MM.1S (cell line): ENCODE data around the gene ESYT3.

Experiments
- DNase-seq: peaks from one replicate; pipeline ENCODE4 v3.0.0-alpha.2; 2015
- H2AFZ ChIP-seq: fragments of 300-600 bp; sonication (generic); 2 replicates; pipeline ENCODE4 v1.6.0; 2016; ENCODE audit warnings: antibody characterized with exemption, low read length
- H3F3A ChIP-seq: fragments of 300-600 bp; sonication (generic); 2 replicates; pipeline ENCODE4 v1.6.1; 2016; ENCODE audit warnings: mild to moderate bottlenecking, antibody characterized with exemption, low read length, moderate library complexity, mixed read lengths; ENCODE audit not compliant: insufficient read depth
- H3K27ac ChIP-seq: fragments of 300-600 bp; sonication (generic); 2 replicates; pipeline ENCODE4 v1.5.1; 2016; ENCODE audit warnings: mild to moderate bottlenecking, low read length
- H3K27me3 ChIP-seq: fragments of 300-600 bp; sonication (generic); replicated peaks from 2 replicates; pipeline ENCODE4 v1.6.0; 2016; ENCODE audit warnings: low read length; ENCODE audit not compliant: insufficient read depth
- H3K36me3 ChIP-seq: fragments of 300-600 bp; sonication (generic); replicated peaks from 2 replicates; pipeline ENCODE4 v1.6.1; 2016; ENCODE audit warnings: mild to moderate bottlenecking, low read length, mixed read lengths; ENCODE audit not compliant: insufficient read depth
- H3K4me1 ChIP-seq: fragments of 300-600 bp; sonication (generic); 2 replicates; pipeline ENCODE4 v1.6.1; 2016; ENCODE audit warnings: low read length, mixed read lengths
- H3K4me2 ChIP-seq: fragments of 300-600 bp; sonication (generic); 2 replicates; pipeline ENCODE4 v1.6.0; 2016; ENCODE audit warnings: low read depth, low read length
- H3K4me3 ChIP-seq: fragments of 300-600 bp; sonication (generic); 2 replicates; pipeline ENCODE4 v1.5.1; 2016; ENCODE audit warnings: low read length, mixed read lengths
- H3K79me2 ChIP-seq: fragments of 300-600 bp; sonication (generic); 2 replicates; pipeline ENCODE4 v1.6.1; 2016; ENCODE audit warnings: mixed run types, low read length, mixed read lengths
- H3K9ac ChIP-seq: fragments of 300-600 bp; sonication (generic); 2 replicates; pipeline ENCODE4 v1.6.1; 2016; ENCODE audit warnings: low read length, mixed read lengths
- H3K9me2 ChIP-seq: fragments of 300-600 bp; sonication (generic); replicated peaks from 2 replicates; pipeline ENCODE4 v1.6.1; 2016; ENCODE audit warnings: mild to moderate bottlenecking, low read length, mixed read lengths; ENCODE audit not compliant: insufficient read depth
- H3K9me3 ChIP-seq: fragments of 300-600 bp; sonication (generic); replicated peaks from 2 replicates; pipeline ENCODE4 v1.6.1; 2016; ENCODE audit warnings: mild to moderate bottlenecking, low read length, mixed read lengths; ENCODE audit not compliant: insufficient read depth
- H4K20me1 ChIP-seq: fragments of 300-600 bp; sonication (generic); 2 replicates; pipeline ENCODE4 v1.6.1; 2016; ENCODE audit warnings: mild to moderate bottlenecking, low read length, moderate library complexity, mixed read lengths; ENCODE audit not compliant: insufficient read depth
- CTCF ChIP-seq: fragments of 300-600 bp; sonication (generic); IDR thresholded peaks from 2 replicates; pipeline ENCODE4 v1.5.1; 2016; ENCODE audit warnings: antibody characterized with exemption, low read length, mixed read lengths
- EZH2 ChIP-seq: fragments of 300-600 bp; sonication (generic); optimal IDR thresholded peaks from 2 replicates; pipeline ENCODE3; 2017; ENCODE audit warnings: low read depth, mild to moderate bottlenecking, antibody characterized with exemption, low read length, mixed read lengths
- EZH2phosphoT487 ChIP-seq: fragments of 300-600 bp; sonication (generic); IDR thresholded peaks from 2 replicates; pipeline ENCODE4 v1.6.1; 2018; ENCODE audit warnings: antibody characterized with exemption, low read length

Gene ESYT3

GRCh38 chr3:138445236-138445635 lies 10.8 kb downstream of the ESYT3 start:
- H3K27me3 ChIP-seq, result no peaks in the 10 kb centered on the region
- no peaks in the 10 kb centered on the region for H3K9me3 ChIP-seq
- H4K20me1 ChIP-seq, result no peaks in the 10 kb centered on the region
- H3K4me1 ChIP-seq, result no peaks in the 10 kb centered on the region
- no peak overlapping the region for H3K4me3 ChIP-seq
- H2AFZ ChIP-seq, result no peak overlapping the region
- TF ChIP-seq CTCF (no peak), EZH2phosphoT487 (no peak), EZH2 (no peak)
- H3F3A ChIP-seq, result no peaks in the 10 kb centered on the region
- no peak overlapping the region for H3K4me2 ChIP-seq
- DNase-seq, result no peak
- H3K79me2 ChIP-seq, result no peaks in the 10 kb centered on the region
- H3K36me3 ChIP-seq, result no peaks in the 10 kb centered on the region
- H3K9ac ChIP-seq, result no peak overlapping the region
- no peak overlapping the region for H3K27ac ChIP-seq
- no peaks in the 10 kb centered on the region for H3K9me2 ChIP-seq

GRCh38 chr3:138445654-138446053 lies 11.2 kb downstream of the ESYT3 start:
- no peak for TF ChIP-seq EZH2
- no peak for TF ChIP-seq EZH2phosphoT487
- no peak for TF ChIP-seq CTCF
- H3K36me3 ChIP-seq, result no peaks in the 10 kb centered on the region
- no peaks in the 10 kb centered on the region for H3K79me2 ChIP-seq
- H3K9me3 ChIP-seq, result no peaks in the 10 kb centered on the region
- H3K9ac ChIP-seq, result no peak overlapping the region
- H3K4me2 ChIP-seq, result no peak overlapping the region
- no peaks in the 10 kb centered on the region for H3K9me2 ChIP-seq
- no peak for DNase-seq
- H3F3A ChIP-seq, result no peaks in the 10 kb centered on the region
- no peaks in the 10 kb centered on the region for H4K20me1 ChIP-seq
- no peaks in the 10 kb centered on the region for H3K4me1 ChIP-seq
- no peak overlapping the region for H3K27ac ChIP-seq
- no peak overlapping the region for H2AFZ ChIP-seq
- no peak overlapping the region for H3K4me3 ChIP-seq
- no peaks in the 10 kb centered on the region for H3K27me3 ChIP-seq

- Histone ChIP-seq H3K27ac (no peak overlapping the region), H3K9me3 (no peaks in the 10 kb centered on the region), H3K4me1 (no peaks in the 10 kb centered on the region), H3K4me2 (no peak overlapping the region), H3K79me2 (no peaks in the 10 kb centered on the region), H3K36me3 (no peaks in the 10 kb centered on the region), H3K4me3 (no peak overlapping the region), H2AFZ (no peak overlapping the region), H4K20me1 (no peaks in the 10 kb centered on the region), H3K27me3 (no peaks in the 10 kb centered on the region), H3K9ac (no peak overlapping the region), H3K9me2 (no peaks in the 10 kb centered on the region), H3F3A (no peaks in the 10 kb centered on the region)
- TF ChIP-seq EZH2phosphoT487, result no peak
- no peak for TF ChIP-seq CTCF
- no peak for TF ChIP-seq EZH2
- DNase-seq, result no peak
Measured at GRCh38 chr3:138448631-138449030, 14.2 kb downstream of the ESYT3 start.
